ENCODE results near the gene LCE2C.

DNA sequence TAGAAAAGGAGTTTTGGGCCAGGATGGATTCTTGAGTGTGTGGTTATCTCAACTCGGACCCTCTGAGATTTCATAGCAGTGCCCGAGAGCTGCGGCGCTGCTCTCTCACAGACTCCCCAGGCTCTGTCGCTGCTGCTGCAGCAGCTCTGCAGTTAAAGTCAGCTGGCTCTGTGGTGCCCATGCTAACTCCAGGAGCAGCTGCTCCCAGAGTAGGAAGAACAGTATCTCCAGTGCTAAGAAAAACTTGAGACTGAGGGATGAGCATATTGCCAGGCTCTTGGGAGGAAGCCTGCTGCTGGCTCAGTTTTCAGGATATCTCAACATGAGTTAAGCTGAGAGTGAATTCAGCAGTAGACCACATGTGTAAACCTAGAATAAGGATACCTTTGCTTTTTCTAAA lies 7.4 kb upstream of the LCE2C start:
- TF ChIP-seq POLR2A (IDR thresholded peaks at IDR 0.05) = no peak
- TF ChIP-seq, protein P1, sequence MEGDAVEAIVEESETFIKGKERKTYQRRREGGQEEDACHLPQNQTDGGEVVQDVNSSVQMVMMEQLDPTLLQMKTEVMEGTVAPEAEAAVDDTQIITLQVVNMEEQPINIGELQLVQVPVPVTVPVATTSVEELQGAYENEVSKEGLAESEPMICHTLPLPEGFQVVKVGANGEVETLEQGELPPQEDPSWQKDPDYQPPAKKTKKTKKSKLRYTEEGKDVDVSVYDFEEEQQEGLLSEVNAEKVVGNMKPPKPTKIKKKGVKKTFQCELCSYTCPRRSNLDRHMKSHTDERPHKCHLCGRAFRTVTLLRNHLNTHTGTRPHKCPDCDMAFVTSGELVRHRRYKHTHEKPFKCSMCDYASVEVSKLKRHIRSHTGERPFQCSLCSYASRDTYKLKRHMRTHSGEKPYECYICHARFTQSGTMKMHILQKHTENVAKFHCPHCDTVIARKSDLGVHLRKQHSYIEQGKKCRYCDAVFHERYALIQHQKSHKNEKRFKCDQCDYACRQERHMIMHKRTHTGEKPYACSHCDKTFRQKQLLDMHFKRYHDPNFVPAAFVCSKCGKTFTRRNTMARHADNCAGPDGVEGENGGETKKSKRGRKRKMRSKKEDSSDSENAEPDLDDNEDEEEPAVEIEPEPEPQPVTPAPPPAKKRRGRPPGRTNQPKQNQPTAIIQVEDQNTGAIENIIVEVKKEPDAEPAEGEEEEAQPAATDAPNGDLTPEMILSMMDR (IDR thresholded peaks at IDR 0.05) = no peak

Measured in body of pancreas (tissue), 4 donors.